Measurements from ENCODE around the gene GNE. TPM values are rescaled to one million over a fixed set of nuclear protein-coding genes. Genes with fewer than 3 reads are reported as not detected.

GNE gene
- total RNA-seq, 1 experiment from 2014 or later, result 10.9 TPM

- peak overlapping the region; percentile 99; the same call in 1 of the 2 replicates for H2AFZ ChIP-seq (ENCODE audit: low read length)
- H3K9me3 ChIP-seq (ENCODE audit: low read length), result no peaks in the 10 kb centered on the region
- H3K9ac ChIP-seq (ENCODE audit: low read length), result no peak overlapping the region
- ChIA-PET POLR2A (ENCODE audit: unreplicated experiment) (no interaction called here), CTCF (interaction anchor here (0.7 to 1.6 kb wide), 10 partner anchors 11 to 202 kb away, joined by 3 to 17 read pairs (median 6); partner anchors contain the start of gene CLTA)
- H3K4me1 ChIP-seq (ENCODE audit: insufficient read depth, low read length), result peaks cover 13% of the 10 kb centered on the region
- peak overlapping the region; percentile 81 for H3K4me3 ChIP-seq (ENCODE audit: low read length)
- no peaks in the 10 kb centered on the region for H3K79me2 ChIP-seq (ENCODE audit: low read length)
- no peaks in the 10 kb centered on the region for H3K36me3 ChIP-seq (ENCODE audit: low read depth, low read length)
- intact Hi-C loops (cut with micrococcal nuclease), result loop anchor here (2.0 kb wide), 1 partner anchor 63 kb away; no protein-coding TSS in a partner anchor
- no peaks in the 10 kb centered on the region for H3K9me2 ChIP-seq (replicated peaks; ENCODE audit: low read length)
- no peak overlapping the region for H3K27ac ChIP-seq (ENCODE audit: low read length)
- no peak for TF ChIP-seq EZH2phosphoT487 (IDR thresholded peaks at IDR 0.05; ENCODE audit: borderline replicate concordance, low read length)
- TF ChIP-seq EZH2 (IDR thresholded peaks at IDR 0.05; ENCODE audit: low read length, unreplicated experiment), result no peak
- no peak for TF ChIP-seq CTCF (conservative IDR thresholded peaks at IDR 0.05; ENCODE audit: low read depth, low read length)
- peak overlapping the region; percentile 93 for H3K4me2 ChIP-seq (ENCODE audit: low read length)
- no peaks in the 10 kb centered on the region for H4K20me1 ChIP-seq (ENCODE audit: low read length)
- no peaks in the 10 kb centered on the region for H3K27me3 ChIP-seq (ENCODE audit: low read length)
- BruUV-seq (replicated peaks), result no TSS peak
- H3F3A ChIP-seq (ENCODE audit: low read length, unreplicated experiment), result no peaks in the 10 kb centered on the region
- ATAC-seq (peak; percentile 37), DNase-seq (peak; percentile 45)
Observed at GRCh38 chr9:36165826-36166167, 92.5 kb downstream of the GNE start.

GRCh38 chr9:36164989-36165388 lies 93.3 kb downstream of the GNE start:
- no peaks in the 10 kb centered on the region for H3K9me3 ChIP-seq (ENCODE audit: low read length)
- no peaks in the 10 kb centered on the region for H3F3A ChIP-seq (ENCODE audit: low read length, unreplicated experiment)
- ChIA-PET CTCF (interaction anchor here (0.6 to 1.5 kb wide), 3 partner anchors 17 to 355 kb away, joined by 3 to 7 read pairs (median 4); no protein-coding TSS in a partner anchor), POLR2A (ENCODE audit: unreplicated experiment) (interaction anchor here (0.6 kb wide), 1 partner anchor 1990 kb away, joined by 3 read pairs; no protein-coding TSS in a partner anchor)
- no peaks in the 10 kb centered on the region for H3K9me2 ChIP-seq (replicated peaks; ENCODE audit: low read length)
- H3K27ac ChIP-seq (ENCODE audit: low read length), result no peak overlapping the region
- no peaks in the 10 kb centered on the region for H3K36me3 ChIP-seq (ENCODE audit: low read depth, low read length)
- intact Hi-C loops (cut with micrococcal nuclease), result no loop called here
- H3K27me3 ChIP-seq (ENCODE audit: low read length), result no peaks in the 10 kb centered on the region
- H4K20me1 ChIP-seq (ENCODE audit: low read length), result no peaks in the 10 kb centered on the region
- no peaks in the 10 kb centered on the region for H3K79me2 ChIP-seq (ENCODE audit: low read length)
- no peak for DNase-seq
- H3K4me2 ChIP-seq (ENCODE audit: low read length), result no peak overlapping the region
- peaks cover 13% of the 10 kb centered on the region for H3K4me1 ChIP-seq (ENCODE audit: insufficient read depth, low read length)
- no peak overlapping the region for H3K4me3 ChIP-seq (ENCODE audit: low read length)
- H2AFZ ChIP-seq (ENCODE audit: low read length), result no peak overlapping the region
- ATAC-seq, result no peak
- TF ChIP-seq EZH2 (IDR thresholded peaks at IDR 0.05; ENCODE audit: low read length, unreplicated experiment), result no peak
- no TSS peak for BruUV-seq (replicated peaks)
- no peak overlapping the region for H3K9ac ChIP-seq (ENCODE audit: low read length)

Other genes with a start within 250 kb of the GNE start
- gene RECK, start 221.5 kb downstream of the GNE start, total RNA-seq (2014; rRNA removed), result 3.8 and 5.0 TPM in 2 replicates
- 6.7 and 10.1 TPM in 2 replicates for gene GLIPR2, start 121.7 kb downstream of the GNE start, total RNA-seq (2014; rRNA removed)
- 0.22 and 0.46 TPM in 2 replicates for gene CCIN, start 89.1 kb downstream of the GNE start, total RNA-seq (2014; rRNA removed)
- gene CLTA, start 67.5 kb downstream of the GNE start, total RNA-seq (2014; rRNA removed), result 259 and 266 TPM in 2 replicates
- 4.3 and 9.4 TPM in 2 replicates for gene RNF38, start 141.8 kb upstream of the GNE start, total RNA-seq (2014; rRNA removed)

Measured in PC-3 (cell line).